GM19438 (cell line): ENCODE measurements around the gene P3H2.

Experiments
- ATAC-seq: cut with Tn5 transposase; IDR thresholded peaks from one replicate; pipeline ENCODE4 v1.9.1; 2021; ENCODE audit warnings: low read depth; ENCODE audit not compliant: unreplicated experiment

Gene P3H2

DNA sequence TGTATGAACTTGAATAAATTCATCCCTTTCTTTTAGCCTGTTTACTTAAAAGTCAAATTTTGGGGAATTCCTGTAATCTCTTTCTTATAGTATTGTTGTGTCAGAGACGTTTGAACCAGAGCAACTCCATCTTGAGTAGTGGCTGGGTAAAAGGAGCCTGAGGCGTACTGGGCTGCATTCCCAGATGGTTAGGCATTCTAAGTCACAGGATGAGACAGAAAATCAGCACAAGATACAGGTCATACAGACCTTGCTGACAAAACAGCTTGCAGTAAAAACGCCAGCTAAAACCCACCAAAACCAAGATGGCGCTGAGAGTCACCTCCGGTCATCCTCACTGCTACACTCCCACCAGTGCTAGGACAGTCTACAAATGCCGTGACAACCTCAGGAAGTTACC lies 94.5 kb downstream of the P3H2 start:
- no peak for ATAC-seq

DNA sequence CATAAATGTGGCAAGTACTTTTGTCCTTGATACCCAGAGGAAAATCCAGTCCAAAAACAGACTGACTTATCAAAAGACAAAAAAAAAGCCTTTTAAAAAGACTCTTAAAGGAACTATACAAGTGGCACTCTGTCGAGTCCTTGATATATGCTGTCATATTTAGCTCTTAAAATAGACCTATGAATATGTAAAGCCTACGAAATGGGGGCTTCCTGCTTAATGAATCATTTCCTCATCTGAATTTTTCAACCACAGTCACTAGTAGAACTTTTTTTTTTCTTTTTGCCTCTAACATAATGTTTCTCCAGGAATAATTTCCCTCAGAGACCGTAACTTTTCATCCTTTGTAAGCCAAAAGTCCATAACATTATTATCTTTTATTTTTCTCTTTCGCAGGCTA lies 95.8 kb downstream of the P3H2 start:
- no peak for ATAC-seq

- ATAC-seq: no peak
These were observed 100.9 kb downstream of the P3H2 start for GRCh38 chr3:190019844-190020243.

DNA sequence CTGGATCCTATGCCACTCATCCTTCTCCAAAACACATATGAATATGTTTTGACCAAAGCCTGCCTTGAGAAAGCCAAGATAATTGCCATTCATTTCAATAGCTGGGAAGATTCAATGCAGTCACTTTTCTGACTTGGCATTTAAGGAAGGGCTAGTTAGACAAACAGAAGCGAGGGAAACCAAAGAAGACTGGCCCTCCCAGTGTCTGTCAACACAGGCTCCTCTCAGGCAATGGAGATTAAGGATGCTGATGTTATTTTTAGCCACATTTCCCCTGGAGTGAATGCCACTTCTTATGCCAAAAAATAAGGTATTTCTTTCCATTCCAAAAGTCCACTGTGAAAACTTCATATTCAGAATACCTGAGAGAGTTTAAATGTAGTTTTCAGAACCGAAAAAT lies 101.7 kb downstream of the P3H2 start:
- no peak for ATAC-seq

GRCh38 chr3:190018460-190018859 lies 102.2 kb downstream of the P3H2 start:
- no peak for ATAC-seq

- no peak for ATAC-seq
These were observed 103.0 kb downstream of the P3H2 start for GRCh38 chr3:190017521-190018288.

DNA sequence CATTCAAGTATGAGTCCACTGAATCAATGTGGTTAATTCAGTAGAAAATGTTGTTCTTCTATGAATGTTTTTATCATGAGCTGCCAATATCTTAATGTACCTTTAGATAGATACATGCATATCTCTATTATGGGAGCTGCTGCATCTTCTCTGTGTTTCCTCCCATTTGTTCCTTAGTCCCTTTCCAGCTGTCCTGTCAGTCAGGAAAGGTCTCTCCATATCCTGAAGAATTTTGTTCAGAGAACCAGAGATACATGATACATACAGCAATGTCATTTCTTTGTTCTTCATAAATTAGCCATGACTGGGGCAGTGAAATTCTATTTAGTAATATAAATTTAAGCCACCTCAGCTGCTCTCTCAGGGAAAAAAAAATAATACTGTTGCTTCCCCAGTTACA lies 103.7 kb downstream of the P3H2 start:
- ATAC-seq: no peak

DNA sequence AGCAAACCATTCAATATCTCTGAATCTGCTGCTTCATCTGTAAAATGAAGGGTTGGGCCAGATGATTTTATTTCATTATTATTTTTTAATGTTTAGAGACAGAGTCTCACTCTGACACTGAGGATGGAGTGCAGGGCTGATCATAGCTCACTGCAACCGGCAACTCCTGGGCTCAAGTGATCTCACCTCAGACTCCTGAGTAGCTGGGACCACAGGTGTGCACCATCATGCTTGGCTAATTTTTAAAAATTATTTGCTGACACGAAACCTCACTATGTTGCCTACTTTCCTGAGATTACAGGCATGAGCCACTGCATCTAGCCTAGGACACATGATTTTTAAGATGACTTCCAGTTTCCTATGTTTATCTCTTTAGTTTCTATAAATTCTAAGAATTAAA lies 105.8 kb downstream of the P3H2 start:
- no peak for ATAC-seq

DNA sequence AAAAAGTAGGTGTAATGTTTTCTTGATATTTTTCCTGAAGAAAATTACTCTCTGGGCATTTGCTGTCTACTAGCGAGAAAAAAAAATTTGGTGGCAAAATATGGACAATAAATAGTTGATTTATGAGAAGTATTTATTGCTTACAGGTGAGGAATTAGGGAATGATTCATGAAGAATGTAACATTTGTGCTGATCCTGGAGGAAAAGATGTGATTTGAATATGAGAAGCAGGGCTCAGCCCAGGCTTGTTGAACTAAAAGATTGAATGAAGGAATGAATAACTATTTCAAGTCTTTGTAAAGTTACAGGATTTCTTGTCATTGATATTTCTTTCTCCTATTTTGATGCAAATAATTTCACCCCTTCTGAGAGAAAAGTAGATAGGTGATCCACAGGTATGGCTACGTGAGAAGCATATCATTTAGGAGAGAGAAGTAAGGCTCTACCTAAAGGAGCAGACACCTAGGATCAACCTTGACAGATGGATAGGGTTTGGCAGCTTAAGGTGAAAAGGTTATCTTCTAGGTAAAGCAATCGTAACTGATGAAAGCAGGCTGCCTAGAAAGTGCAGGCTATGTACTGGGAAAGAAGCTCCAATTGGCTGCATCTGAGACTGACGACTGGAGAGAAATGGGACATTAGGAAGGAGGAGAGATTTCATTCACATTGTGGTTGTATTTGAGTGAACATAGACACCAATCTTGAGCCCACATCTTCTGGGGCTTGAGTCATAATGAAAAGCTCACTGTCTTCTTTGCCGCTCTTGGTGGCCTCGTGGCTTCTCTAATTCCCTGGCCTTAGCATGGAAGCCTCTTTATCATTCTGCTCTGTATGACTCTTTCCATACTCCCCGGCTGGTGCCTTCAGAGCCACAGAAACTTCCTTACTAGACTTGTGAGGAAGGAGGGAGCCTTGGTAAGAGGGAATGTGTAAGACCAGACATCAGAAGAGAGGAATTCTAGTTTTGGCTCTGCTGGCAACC lies 106.5 kb downstream of the P3H2 start:
- no peak for ATAC-seq

DNA sequence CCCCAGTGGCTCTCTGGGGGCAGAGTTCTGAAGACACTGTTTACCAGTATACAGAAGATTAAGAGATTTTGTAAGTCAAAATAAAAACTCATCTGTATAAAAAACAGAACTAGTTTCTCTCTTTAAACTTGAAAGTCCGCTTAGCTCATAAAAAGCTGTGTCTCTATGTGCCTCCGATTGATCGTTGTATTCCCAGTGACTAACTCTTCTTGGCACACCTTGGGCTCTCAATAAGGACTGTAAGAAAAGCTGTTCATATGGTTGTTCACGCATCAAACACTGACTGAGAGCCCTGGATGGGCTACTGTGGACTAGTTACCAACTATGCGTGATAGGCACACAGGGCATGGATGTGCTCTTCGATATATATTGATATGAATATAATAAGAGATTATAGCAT lies 107.9 kb downstream of the P3H2 start:
- no peak for ATAC-seq

DNA sequence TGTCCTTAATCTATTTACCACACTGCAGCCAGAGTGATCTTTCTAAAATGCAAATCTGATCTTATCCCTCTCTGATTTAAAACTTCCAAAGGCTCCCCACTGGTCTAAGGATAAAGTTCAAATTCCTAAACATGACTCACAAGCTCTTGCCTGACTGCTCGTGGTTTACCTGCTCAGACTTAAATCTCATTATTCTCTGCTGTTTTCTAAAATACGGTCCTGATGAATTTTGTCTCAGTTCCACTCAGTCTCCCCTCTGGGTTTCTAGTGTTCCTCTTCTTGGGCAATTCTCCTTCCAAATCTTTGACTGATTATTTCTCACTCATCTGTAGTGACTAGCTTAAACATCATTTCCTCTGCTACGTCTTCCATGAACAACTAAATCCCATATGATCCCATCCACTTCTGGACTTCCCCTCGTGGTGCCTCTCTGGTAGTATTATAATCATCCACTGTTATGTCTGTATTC lies 108.3 kb downstream of the P3H2 start:
- no peak for ATAC-seq

GRCh38 chr3:190010486-190010885 lies 110.2 kb downstream of the P3H2 start:
- ATAC-seq: no peak

DNA sequence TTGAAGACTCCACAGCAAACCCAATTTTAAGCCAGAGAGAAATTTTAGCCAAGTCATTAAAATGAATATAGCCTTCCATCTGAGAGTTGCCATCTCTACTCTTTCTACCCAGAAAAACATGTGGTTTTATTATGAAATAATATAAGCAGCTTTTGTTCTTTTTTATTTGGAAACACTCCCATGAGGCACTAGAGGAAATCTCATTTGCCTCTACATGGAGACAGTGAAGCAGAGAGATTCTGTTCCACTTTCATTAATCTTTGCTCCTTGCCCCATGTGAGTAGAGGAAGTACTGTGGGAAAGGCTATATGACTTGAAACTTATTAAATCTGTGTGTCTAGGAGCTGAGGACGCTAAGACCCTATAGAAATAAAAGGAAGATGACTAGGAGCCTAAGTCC lies 111.1 kb downstream of the P3H2 start:
- no peak for ATAC-seq

DNA sequence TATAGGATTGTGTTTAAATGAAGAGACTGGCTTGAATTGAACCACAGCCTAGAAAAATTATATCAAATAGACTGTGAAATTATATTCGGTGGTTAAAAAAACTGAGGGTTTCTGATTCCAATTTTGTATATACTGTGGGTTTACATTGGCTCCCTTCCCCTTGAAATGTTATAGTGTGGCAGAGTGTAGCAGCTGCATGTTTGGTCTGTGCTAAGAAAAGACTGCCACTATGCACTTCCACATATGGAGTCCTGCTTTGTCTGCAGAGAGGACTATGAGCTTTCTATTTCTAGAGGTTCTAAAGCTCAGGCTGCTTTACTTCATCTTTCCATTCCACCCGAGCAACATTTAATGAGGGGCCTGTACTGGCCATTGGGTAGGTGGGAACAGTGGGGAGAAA lies 112.3 kb downstream of the P3H2 start:
- ATAC-seq: no peak

- ATAC-seq: no peak
These were observed 115.2 kb downstream of the P3H2 start for GRCh38 chr3:190005343-190006113.

DNA sequence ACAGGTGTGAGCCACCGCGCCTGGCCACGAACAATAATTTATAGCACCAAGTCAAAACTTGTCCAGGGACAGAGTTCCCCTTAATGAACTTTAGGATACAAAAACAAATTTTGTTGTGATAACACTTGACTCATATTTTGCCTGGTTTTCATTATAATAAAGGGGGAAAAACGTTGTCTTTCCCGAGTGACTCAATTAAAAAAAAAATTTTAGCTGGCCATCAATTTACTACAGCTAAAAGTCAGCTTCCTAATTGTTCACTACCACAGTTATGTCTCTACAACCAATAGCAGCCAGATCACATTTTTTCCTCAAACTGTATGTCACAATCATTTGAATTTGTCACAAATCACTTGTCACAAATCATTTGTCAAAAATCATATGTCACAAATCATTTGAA lies 116.0 kb downstream of the P3H2 start:
- no peak for ATAC-seq

- no peak for ATAC-seq
These were observed 117.0 kb downstream of the P3H2 start for GRCh38 chr3:190003681-190004123.

- no peak for ATAC-seq
These were observed 117.6 kb downstream of the P3H2 start for GRCh38 chr3:190003068-190003467.

DNA sequence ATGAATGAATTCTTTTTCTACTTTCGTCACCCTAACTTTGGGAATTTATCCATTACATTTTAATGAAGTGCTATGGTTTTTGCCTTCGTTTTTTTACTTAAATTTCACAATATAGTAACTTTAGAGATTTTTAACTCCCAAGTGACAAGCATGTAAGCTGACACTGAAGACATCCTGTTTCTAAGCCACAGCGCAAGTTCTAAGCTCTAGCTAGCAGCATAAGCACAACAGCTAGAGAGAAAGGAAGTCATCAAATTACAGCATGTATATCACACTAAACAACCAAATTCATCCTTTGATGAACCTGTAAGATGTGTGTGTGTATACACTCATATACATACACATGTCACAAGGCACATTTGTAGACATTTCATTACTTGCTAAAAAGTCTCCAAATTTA lies 119.3 kb downstream of the P3H2 start:
- ATAC-seq: no peak

DNA sequence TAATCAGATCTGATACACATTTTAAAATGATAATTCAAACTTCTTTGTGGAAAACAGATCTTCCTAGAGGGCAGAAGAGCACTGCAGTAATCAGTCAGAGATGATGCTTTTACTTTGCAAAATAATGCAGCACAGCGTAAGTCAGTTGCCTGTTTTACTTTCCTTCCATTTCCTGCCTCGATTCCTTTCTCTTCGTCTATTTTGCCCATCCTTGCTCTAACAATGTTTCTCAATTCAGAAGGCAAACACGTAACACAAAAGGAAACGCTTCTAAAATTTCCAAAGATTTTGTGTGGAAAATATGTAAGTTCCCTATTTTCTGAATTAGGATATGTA lies 119.9 kb downstream of the P3H2 start:
- ATAC-seq: no peak
